ENCODE results near the gene CCDC190.

GRCh38 chr1:162903246-162903645 lies 42.3 kb upstream of the CCDC190 start:
- no peak for TF ChIP-seq CTCF (IDR thresholded peaks at IDR 0.05 in 2 of 3, conservative IDR thresholded peaks at IDR 0.05 in 1 of 3; ENCODE audit: borderline replicate concordance in 1 of 3, insufficient read depth in 1 of 3, low read depth in 2 of 3, low read length in 2 of 3)
- TF ChIP-seq POLR2AphosphoS5 (IDR thresholded peaks at IDR 0.05; ENCODE audit: low read depth, low read length), result no peak
- no peak for TF ChIP-seq CEBPB (IDR thresholded peaks at IDR 0.05; ENCODE audit: low read depth)
- no peak for TF ChIP-seq RAD21 (IDR thresholded peaks at IDR 0.05; ENCODE audit: low read depth)
- TF ChIP-seq POLR2A (IDR thresholded peaks at IDR 0.05; ENCODE audit: borderline replicate concordance, extremely low read depth, insufficient read depth, insufficient read length), result no peak
- TF ChIP-seq ATF3 (IDR thresholded peaks at IDR 0.05), result no peak
- no peak for TF ChIP-seq SIN3A (IDR thresholded peaks at IDR 0.05; ENCODE audit: low read depth)
- no peak for TF ChIP-seq EZH2 (IDR thresholded peaks at IDR 0.05)
- TF ChIP-seq CBX3 (IDR thresholded peaks at IDR 0.05; ENCODE audit: low read depth), result no peak

Measured in HCT116 (cell line).